Stimulated activated naive B cell treated with anti-CD40 and anti-IgM and Interleukin-4, amounts not matched to agents 10 μg/mL and 1 μg/mL and 100 μg/mL, for 72 hours (primary cell): ENCODE data around the gene PCDH12.

Source experiments
- ATAC-seq, 2 donors: fragments of 150-1000 bp; cut with Tn5 transposase; replicated peaks; 2 replicates each; pipeline ENCODE4 v1.10.0; 2021; ENCODE audit warnings: moderate library complexity in 1 of 2
- DNase-seq: peaks from one replicate; pipeline ENCODE4 v3.0.0; 2021
- H3K27ac Mint-ChIP-seq: one replicate; pipeline ENCODE4 v1.8.0; 2022; ENCODE audit warnings: mild to moderate bottlenecking, mixed read lengths
- H3K27me3 Mint-ChIP-seq, 2 donors: one replicate each; pipeline ENCODE4 v1.8.0; 2022; ENCODE audit warnings: mixed read lengths in 2 of 2
- H3K36me3 Mint-ChIP-seq, 2 donors: one replicate each; pipeline ENCODE4 v1.8.0; 2022; ENCODE audit warnings: mixed read lengths in 2 of 2, mild to moderate bottlenecking in 1 of 2
- H3K4me1 Mint-ChIP-seq, 2 donors: one replicate each; pipeline ENCODE4 v1.8.0; 2022; ENCODE audit warnings: mixed read lengths in 2 of 2, mild to moderate bottlenecking in 1 of 2
- H3K4me3 Mint-ChIP-seq, 2 donors: one replicate each; pipeline ENCODE4 v1.8.0; 2022; ENCODE audit warnings: mild to moderate bottlenecking in 2 of 2, mixed read lengths in 2 of 2, moderate library complexity in 1 of 2
- H3K9me3 Mint-ChIP-seq, 2 donors: one replicate each; pipeline ENCODE4 v1.8.0; 2022; ENCODE audit warnings: mixed read lengths in 2 of 2, mild to moderate bottlenecking in 1 of 2

Gene PCDH12

DNA sequence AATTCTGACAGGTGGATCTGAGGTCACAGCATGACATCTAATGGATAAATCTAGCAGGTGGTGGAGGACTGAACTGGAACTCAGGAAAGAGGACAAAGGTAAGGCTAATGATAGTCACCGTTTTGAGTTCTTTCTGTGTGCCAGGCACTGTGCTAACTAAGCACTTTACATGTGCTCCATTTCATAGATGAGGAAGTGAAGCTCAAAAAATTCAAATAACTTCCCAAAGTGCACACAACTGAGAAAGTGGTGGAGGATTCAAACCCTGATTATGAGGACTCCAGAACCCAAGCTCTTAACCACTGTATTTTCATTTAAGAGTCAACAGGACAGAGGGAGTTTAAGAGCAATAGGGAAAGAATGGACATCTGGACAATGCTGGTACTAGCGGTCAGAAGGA lies 41.5 kb downstream of the PCDH12 start:
- H3K27ac Mint-ChIP-seq = no peak overlapping the region
- H3K36me3 Mint-ChIP-seq = peaks cover 0 to 4% of the 10 kb centered on the region in 2 donors
- H3K4me1 Mint-ChIP-seq = peaks cover 26% of the 10 kb centered on the region in 2 donors
- no peak overlapping the region for H3K4me3 Mint-ChIP-seq
- ATAC-seq = peak; percentile 46 to 47
- DNase-seq = no peak
- H3K9me3 Mint-ChIP-seq = no peaks in the 10 kb centered on the region
- H3K27me3 Mint-ChIP-seq = peaks cover 0 to 20% of the 10 kb centered on the region in 2 donors

DNA sequence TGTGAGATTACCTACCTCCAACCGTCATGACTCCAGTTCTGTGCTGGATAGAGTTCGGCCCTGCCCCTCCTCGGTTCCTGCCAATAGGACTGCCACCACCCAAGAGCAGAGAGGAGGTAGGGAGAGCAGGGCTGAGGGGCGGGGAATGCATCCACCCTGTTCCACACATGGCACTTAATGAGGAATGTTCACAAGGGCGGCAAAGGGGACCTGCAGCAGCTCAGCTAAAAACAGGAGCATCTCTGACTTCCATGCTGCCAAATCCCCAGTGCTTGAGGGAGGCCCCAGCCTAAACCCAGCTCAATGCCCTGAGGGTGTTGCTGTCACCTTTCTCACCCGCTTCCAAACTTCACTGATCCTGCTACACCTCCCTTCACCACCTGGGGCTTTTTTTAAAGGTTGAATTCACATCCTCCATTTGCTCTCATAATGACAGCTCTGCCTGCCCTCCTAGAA lies 42.1 kb downstream of the PCDH12 start:
- peaks cover 26% of the 10 kb centered on the region in 2 donors for H3K4me1 Mint-ChIP-seq
- no peak overlapping the region for H3K4me3 Mint-ChIP-seq
- H3K9me3 Mint-ChIP-seq = no peaks in the 10 kb centered on the region
- peaks cover 0 to 21% of the 10 kb centered on the region in 2 donors for H3K27me3 Mint-ChIP-seq
- H3K36me3 Mint-ChIP-seq = no peaks in the 10 kb centered on the region
- no peak overlapping the region for H3K27ac Mint-ChIP-seq
- ATAC-seq (peak; percentile 19 to 55), DNase-seq (no peak)

DNA sequence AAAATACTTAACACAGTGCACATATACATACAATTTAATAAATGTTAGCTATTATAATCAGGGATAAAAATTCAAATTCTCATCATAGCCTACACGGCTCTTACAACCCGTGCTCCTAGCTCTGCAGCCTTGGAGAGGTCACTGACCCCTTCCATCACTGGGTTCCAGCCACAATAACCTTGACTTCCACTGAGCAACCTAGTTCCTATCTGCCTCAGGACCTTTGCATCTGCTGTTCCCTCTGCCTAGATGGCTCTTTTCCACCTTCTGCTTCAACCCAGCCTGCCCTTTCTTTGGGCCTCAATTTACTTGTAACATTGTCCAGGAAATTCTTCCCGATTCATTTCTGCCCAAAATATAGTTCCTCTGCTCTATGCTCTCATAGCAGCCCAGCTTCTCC lies 43.2 kb downstream of the PCDH12 start:
- Mint-ChIP-seq H3K27me3 (peaks cover 7 to 27% of the 10 kb centered on the region in 2 donors), H3K27ac (no peak overlapping the region), H3K4me1 (peaks cover 25 to 26% of the 10 kb centered on the region in 2 donors), H3K4me3 (peak overlapping the region; percentile 66 to 69), H3K9me3 (no peaks in the 10 kb centered on the region), H3K36me3 (no peaks in the 10 kb centered on the region)
- ATAC-seq (no peak), DNase-seq (no peak)

DNA sequence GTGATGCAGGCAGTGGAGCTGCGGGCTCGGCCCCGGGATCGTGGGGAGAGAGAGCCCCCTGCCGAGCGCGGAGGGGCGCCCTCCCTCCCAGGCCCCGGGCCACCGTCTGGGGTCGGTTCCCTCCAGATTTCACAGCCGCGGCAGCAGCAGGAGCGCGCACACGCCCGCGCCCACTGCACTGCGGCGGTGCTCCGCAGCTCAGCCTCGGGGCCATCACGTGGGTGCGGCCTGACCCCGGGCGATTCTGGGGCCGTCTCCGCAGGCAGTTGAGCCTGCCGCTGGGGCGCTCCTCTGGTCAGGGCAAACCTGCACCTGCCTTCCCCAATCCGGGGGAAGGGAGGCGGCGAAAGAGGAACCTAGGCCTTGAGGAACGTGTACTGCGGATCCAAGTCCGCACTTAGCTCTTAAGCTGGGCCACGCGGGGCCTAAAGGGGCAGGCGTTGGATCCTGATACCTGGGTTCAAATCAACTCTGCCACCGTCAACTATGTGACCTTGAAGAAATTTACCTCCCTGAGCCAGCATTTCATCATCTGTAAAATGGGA lies 43.7 kb downstream of the PCDH12 start:
- ATAC-seq = peak; percentile 79 to 82
- Mint-ChIP-seq H3K27me3 (peaks cover 7 to 27% of the 10 kb centered on the region in 2 donors), H3K27ac (no peak overlapping the region), H3K36me3 (no peaks in the 10 kb centered on the region), H3K4me3 (peak overlapping the region in 1 of 2 donors; percentile 66), H3K9me3 (no peaks in the 10 kb centered on the region), H3K4me1 (peaks cover 20% of the 10 kb centered on the region in 2 donors)
- peak; percentile 24 for DNase-seq

DNA sequence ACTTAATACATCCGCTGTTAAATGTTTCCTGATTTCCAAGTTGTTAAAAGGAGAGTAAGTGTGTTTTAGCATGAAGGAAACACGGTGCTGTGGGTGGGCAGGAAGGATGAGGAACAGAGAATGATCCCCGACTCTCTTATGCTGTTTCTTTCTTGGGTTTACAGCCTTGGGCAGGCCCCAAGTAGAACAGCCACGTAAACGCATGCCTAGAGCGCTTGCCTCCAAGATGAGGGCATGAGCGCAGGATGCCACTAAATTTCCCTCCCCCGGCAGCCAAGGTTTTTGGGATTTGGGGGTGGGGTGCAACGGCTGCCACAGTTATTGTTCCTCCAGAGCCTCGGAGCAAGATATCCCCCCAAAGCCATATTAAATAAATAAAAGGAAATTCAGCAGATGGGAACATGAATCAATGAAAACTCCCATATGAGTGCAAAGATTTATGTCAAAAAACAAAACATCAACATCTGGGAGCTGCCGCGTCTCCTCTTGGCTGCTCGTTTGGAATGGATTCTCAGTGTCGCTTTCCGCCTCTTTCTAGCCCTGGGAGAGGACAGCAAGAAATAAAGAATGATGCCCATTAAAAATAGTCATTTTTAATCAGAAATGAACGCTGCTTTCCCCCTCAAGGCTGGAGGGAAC lies 44.3 kb downstream of the PCDH12 start:
- H3K4me3 Mint-ChIP-seq = peak overlapping the region; percentile 66 to 70
- no peaks in the 10 kb centered on the region for H3K9me3 Mint-ChIP-seq
- H3K36me3 Mint-ChIP-seq = no peaks in the 10 kb centered on the region
- H3K27me3 Mint-ChIP-seq = peaks cover 7 to 27% of the 10 kb centered on the region in 2 donors
- DNase-seq (no peak), ATAC-seq (peak; percentile 53 to 60)
- no peak overlapping the region for H3K27ac Mint-ChIP-seq
- H3K4me1 Mint-ChIP-seq = peaks cover 19% of the 10 kb centered on the region in 2 donors

DNA sequence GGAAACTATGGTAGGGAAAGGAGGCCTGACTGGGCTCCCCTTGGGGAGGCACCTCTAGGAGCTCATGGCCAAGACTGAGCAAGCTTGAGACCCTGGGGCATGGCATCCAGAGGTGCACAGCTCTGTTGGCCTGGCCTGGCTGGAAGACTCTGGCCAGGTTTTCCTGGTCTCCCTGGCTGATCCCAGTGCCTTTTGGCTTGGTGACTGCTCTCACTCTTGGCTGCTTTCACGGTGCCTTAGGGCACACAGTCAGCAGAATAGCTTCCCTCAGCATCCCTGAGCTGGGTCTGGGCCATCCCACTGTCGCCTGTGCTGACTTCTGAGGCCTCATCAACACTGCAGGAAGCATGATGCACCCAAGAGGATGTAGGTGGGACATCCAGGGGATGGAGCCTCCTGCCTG lies 47.7 kb downstream of the PCDH12 start:
- Mint-ChIP-seq H3K4me3 (no peak overlapping the region), H3K36me3 (peaks cover 0 to 1% of the 10 kb centered on the region in 2 donors), H3K27me3 (peaks cover 7 to 21% of the 10 kb centered on the region in 2 donors), H3K27ac (no peak overlapping the region), H3K9me3 (no peaks in the 10 kb centered on the region), H3K4me1 (peaks cover 9 to 13% of the 10 kb centered on the region in 2 donors)
- DNase-seq (no peak), ATAC-seq (no peak)

DNA sequence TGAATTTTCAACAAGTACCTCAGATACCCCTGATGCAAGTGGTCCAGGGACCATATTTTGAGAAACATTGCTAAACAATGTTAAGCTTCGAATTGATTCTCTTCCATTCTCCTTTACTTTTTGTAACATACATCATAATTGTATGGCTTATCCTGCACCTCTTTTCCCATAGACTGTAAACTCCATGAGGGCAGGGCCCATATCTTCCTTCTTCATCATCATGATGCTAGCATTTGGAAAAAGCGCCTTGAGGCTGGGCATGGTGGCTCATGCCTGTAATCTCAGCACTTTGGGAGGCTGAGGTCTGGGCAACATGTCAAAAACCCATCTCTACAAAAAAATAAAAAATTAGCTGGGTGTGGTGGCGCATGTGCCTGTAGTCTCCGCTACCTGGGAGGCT lies 48.8 kb downstream of the PCDH12 start:
- H3K27me3 Mint-ChIP-seq = peaks cover 7 to 21% of the 10 kb centered on the region in 2 donors

DNA sequence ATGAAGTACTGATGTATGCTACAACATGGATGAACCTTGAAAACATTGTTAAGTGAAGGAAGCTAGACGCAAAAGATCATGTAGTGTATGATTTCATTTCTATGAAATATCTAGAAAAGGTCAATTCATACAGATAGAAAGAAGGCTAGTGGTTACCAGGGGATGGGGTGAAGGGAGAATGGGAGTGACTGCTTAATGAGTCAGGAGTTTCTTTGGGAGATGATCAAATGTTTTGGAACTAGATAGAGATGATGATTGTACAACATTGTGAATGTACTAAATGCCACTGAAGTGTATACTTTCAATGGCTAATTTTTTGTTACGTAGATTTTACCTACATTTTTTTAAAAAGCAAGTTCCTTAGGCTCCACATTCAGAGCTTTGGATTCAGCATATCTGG lies 49.2 kb downstream of the PCDH12 start:
- no peak for ATAC-seq
- H3K27me3 Mint-ChIP-seq = peaks cover 7 to 21% of the 10 kb centered on the region in 2 donors
- H3K9me3 Mint-ChIP-seq = no peaks in the 10 kb centered on the region
- H3K36me3 Mint-ChIP-seq = peaks cover 0 to 1% of the 10 kb centered on the region in 2 donors
- DNase-seq = no peak
- H3K4me1 Mint-ChIP-seq = peaks cover 8 to 10% of the 10 kb centered on the region in 2 donors
- no peak overlapping the region for H3K27ac Mint-ChIP-seq
- H3K4me3 Mint-ChIP-seq = no peak overlapping the region

More for the DNA sequence above, 48.8 kb downstream of the PCDH12 start:
- ATAC-seq (no peak), DNase-seq (no peak)
- H3K36me3 Mint-ChIP-seq = peaks cover 0 to 1% of the 10 kb centered on the region in 2 donors
- no peak overlapping the region for H3K4me3 Mint-ChIP-seq
- no peak overlapping the region for H3K27ac Mint-ChIP-seq
- no peaks in the 10 kb centered on the region for H3K9me3 Mint-ChIP-seq
- peaks cover 9 to 10% of the 10 kb centered on the region in 2 donors for H3K4me1 Mint-ChIP-seq

DNA sequence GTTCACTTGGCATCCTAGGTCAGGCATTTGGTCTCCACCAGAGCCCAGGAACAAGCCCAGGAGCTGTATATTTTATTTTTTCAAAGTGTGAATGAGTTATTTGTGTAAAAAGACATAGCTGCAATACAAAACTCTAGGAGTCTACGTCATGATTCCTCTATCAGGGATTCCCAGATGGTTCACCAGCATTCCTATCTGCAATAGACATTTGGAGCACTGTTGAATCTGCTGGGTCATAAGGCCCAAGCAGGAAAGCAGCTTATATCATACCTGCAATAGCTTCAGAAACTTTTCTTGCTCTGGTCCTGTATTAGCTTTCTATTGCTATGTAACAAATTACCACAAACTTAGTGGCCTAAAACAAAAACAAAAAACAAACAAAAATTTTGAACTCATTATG lies 51.0 kb downstream of the PCDH12 start:
- ATAC-seq = no peak
- H3K9me3 Mint-ChIP-seq = no peaks in the 10 kb centered on the region

DNA sequence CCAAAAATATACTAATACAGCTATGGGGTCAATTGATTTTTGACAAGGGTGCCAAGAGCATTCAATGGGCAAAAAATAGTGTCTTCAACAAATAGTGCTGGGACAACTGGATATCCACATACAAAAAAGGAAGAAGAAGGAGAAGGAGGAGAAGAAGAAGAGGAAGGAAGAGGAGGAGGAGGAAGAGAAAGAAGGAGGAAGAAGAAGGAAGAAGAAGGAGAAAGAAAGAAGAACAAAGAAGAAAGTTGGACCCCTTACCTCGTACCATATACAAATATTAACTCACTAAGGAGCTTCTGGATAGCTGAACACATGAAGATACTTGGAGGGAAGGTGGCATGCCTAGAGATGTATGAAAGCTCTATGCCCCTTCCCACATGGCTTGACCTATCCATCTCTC lies 51.5 kb downstream of the PCDH12 start:
- ATAC-seq = no peak
- H3K4me3 Mint-ChIP-seq = no peak overlapping the region

More for the DNA sequence above, 51.0 kb downstream of the PCDH12 start:
- Mint-ChIP-seq H3K27me3 (peaks cover 7 to 23% of the 10 kb centered on the region in 2 donors), H3K4me1 (peaks cover 0 to 2% of the 10 kb centered on the region in 2 donors), H3K4me3 (no peak overlapping the region), H3K27ac (no peak overlapping the region), H3K36me3 (peaks cover 0 to 1% of the 10 kb centered on the region in 2 donors)
- DNase-seq = no peak

DNA sequence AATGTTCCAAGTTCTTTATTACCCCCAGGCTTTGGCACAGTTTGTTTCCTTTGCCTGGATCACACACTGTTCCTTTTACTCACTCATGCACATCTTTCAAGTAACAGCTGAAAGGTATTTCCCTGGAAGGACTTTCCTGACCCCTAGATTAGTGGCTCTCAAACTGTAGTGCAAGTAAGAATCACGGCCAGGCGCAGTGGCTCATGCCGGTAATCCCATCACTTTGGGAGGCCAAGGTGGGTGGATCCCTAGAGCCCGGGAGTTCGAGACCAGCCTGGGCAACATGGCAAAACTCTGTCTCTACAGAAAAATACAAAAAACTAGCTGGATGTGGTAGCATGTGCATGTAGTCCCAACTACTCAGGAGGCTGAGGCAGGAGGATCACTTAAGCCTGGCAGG lies 53.5 kb downstream of the PCDH12 start:
- Mint-ChIP-seq H3K9me3 (no peaks in the 10 kb centered on the region), H3K27me3 (peaks cover 5 to 24% of the 10 kb centered on the region in 2 donors), H3K36me3 (peaks cover 0 to 1% of the 10 kb centered on the region in 2 donors), H3K27ac (no peak overlapping the region), H3K4me3 (no peak overlapping the region), H3K4me1 (peaks cover 0 to 2% of the 10 kb centered on the region in 2 donors)
- ATAC-seq (no peak), DNase-seq (no peak)

More for the DNA sequence above, 51.5 kb downstream of the PCDH12 start:
- no peak for DNase-seq
- Mint-ChIP-seq H3K36me3 (peaks cover 0 to 1% of the 10 kb centered on the region in 2 donors), H3K4me1 (peaks cover 0 to 2% of the 10 kb centered on the region in 2 donors), H3K27me3 (peaks cover 9 to 27% of the 10 kb centered on the region in 2 donors), H3K9me3 (no peaks in the 10 kb centered on the region), H3K27ac (no peak overlapping the region)

DNA sequence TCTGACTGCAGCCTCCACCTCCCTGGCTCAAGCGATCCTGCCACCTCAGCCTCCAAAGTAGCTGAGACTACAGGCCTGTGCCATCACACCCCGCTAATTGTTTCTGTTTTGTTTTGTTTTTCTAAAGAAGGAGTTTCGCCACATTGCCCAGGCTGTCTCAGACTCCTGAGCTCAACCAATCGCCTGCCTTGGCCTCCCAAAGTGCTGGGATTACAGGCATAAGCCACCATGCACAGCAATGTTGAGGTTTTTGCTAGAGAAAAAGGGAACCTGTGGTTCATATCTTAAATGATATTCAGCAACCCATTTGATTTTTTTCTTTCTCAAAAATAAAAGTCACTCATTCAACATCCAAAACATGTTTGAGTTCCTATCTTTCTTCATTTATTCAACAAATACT lies 54.7 kb downstream of the PCDH12 start:
- peaks cover 0 to 1% of the 10 kb centered on the region in 2 donors for H3K36me3 Mint-ChIP-seq
- H3K27me3 Mint-ChIP-seq = peaks cover 5 to 24% of the 10 kb centered on the region in 2 donors
- peaks cover 0 to 2% of the 10 kb centered on the region in 2 donors for H3K4me1 Mint-ChIP-seq
- H3K27ac Mint-ChIP-seq = no peak overlapping the region
- ATAC-seq (no peak), DNase-seq (no peak)
- no peak overlapping the region for H3K4me3 Mint-ChIP-seq
- no peaks in the 10 kb centered on the region for H3K9me3 Mint-ChIP-seq

DNA sequence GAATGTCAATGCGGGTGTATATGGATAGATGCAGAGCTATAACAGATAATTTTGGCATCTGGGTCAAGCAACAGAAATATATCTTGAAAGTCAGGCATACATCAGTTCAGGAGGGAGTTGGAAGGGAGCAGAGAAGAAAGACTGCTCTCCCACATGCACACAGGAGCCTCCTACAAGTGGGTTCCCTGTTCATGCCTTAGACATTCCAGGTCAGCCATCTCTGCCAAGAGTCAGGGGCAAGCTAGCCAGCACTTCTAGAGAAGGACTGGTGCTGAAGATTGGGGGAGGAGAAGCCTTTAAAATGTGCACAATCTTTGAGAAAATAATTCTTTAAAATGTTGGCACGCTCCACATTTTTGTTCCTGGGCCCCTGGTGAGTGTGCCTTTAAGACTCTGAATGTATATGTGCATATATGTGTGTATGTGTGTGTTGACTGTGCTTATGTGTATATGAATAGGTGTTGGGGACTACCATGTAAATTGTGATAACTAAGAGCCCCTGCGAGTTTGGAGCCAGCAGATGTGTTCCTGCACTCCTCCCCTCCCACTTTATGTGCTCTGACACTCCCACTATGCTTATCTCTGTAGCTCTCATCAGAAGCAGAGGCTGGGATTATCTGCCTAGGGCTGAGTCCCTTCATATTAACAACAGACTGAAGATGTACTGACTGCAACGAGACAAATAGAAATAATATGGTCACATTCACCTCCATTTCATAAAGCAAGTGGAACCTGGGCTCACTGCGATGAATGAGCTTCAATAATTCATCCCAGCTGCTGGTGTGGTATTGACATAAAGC lies 55.8 kb downstream of the PCDH12 start:
- Mint-ChIP-seq H3K27me3 (peaks cover 5 to 24% of the 10 kb centered on the region in 2 donors), H3K4me1 (peaks cover 0 to 2% of the 10 kb centered on the region in 2 donors), H3K9me3 (no peaks in the 10 kb centered on the region), H3K4me3 (no peak overlapping the region), H3K27ac (no peak overlapping the region), H3K36me3 (peaks cover 0 to 1% of the 10 kb centered on the region in 2 donors)
- no peak for ATAC-seq
- no peak for DNase-seq

DNA sequence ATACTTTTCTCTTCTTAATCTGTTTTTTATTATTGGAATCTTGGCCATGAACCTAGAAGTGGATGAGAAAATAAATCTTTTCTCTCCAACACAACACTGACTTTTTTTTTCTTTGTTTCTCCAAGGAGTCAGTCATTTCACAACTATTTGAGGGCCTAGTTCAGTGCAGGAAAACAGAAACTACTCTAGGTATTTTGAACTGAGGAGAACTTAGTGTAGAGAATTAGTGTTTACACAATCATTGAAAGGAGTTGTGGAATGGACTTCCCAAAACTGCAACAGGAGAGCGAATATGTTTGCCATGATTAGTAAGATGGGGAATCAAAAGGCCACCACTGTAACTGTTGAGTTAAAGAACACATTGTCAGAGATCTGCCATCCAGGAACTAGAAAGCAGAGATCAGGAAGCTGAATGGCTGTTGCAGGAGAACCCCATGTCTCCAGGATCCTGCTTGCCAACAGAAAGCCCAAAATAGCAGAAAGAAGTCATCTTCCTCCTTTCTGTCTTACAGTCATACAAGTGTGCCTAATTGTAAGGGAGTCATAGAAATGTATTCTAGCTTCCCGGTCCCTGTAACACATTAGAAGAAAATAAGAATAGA lies 59.5 kb downstream of the PCDH12 start:
- DNase-seq (no peak), ATAC-seq (no peak)
- Mint-ChIP-seq H3K4me3 (no peak overlapping the region), H3K27ac (no peak overlapping the region), H3K9me3 (no peaks in the 10 kb centered on the region), H3K4me1 (no peaks in the 10 kb centered on the region), H3K36me3 (no peaks in the 10 kb centered on the region), H3K27me3 (peaks cover 9 to 30% of the 10 kb centered on the region in 2 donors)
